ENCODE results near the gene ACER2.
"Not testable (repeated sequence)": the region's sequence is repeated elsewhere in the genome, so short reads cannot be mapped to it uniquely, and the experiment has no call there.

ACER2 gene

GRCh38 chr9:19387317-19387716 lies 21.5 kb upstream of the ACER2 start:
- H3K27ac ChIP-seq: no peak overlapping the region
- DNase-seq: no peak
- intact Hi-C loops (cut with DNase I; ENCODE audit: low total_unique reads): no loop called here

GRCh38 chr9:19389539-19389938 lies 19.3 kb upstream of the ACER2 start:
- H3K4me3 ChIP-seq; H3K36me3 ChIP-seq; DNase-seq; intact Hi-C loops (cut with DNase I; ENCODE audit: low total_unique reads); H3K9me3 ChIP-seq; H3K27ac ChIP-seq; H3K4me1 ChIP-seq; H3K27me3 ChIP-seq: not testable (repeated sequence)

More at GRCh38 chr9:19387317-19387716, 21.5 kb upstream of the ACER2 start:
- H3K4me1 ChIP-seq: no peaks in the 10 kb centered on the region
- H3K36me3 ChIP-seq: no peaks in the 10 kb centered on the region
- no peak for TF ChIP-seq CTCF (IDR thresholded peaks at IDR 0.05)
- H3K9me3 ChIP-seq: no peaks in the 10 kb centered on the region
- H3K27me3 ChIP-seq: no peaks in the 10 kb centered on the region
- no peak overlapping the region for H3K4me3 ChIP-seq

GRCh38 chr9:19397845-19398244 lies 11.0 kb upstream of the ACER2 start:
- Histone ChIP-seq H3K27me3 (no peaks in the 10 kb centered on the region), H3K4me3 (no peak overlapping the region), H3K27ac (no peak overlapping the region), H3K36me3 (no peaks in the 10 kb centered on the region), H3K9me3 (no peaks in the 10 kb centered on the region), H3K4me1 (no peaks in the 10 kb centered on the region)
- intact Hi-C loops (cut with DNase I; ENCODE audit: low total_unique reads): no loop called here
- DNase-seq: no peak
- TF ChIP-seq CTCF (IDR thresholded peaks at IDR 0.05): no peak

GRCh38 chr9:19403231-19403630 lies 5.6 kb upstream of the ACER2 start:
- H3K4me1 ChIP-seq; DNase-seq; H3K27ac ChIP-seq; H3K36me3 ChIP-seq; H3K4me3 ChIP-seq; H3K27me3 ChIP-seq; H3K9me3 ChIP-seq; intact Hi-C loops (cut with DNase I; ENCODE audit: low total_unique reads): not testable (repeated sequence)

- Histone ChIP-seq H3K27me3 (no peaks in the 10 kb centered on the region), H3K9me3 (no peaks in the 10 kb centered on the region), H3K27ac (no peak overlapping the region), H3K4me1 (peaks cover 0 to 9% (median 3%) of the 10 kb centered on the region in 4 donors), H3K36me3 (no peaks in the 10 kb centered on the region), H3K4me3 (no peak overlapping the region)
- no peak for DNase-seq
- intact Hi-C loops (cut with DNase I; ENCODE audit: low total_unique reads): no loop called here
- TF ChIP-seq CTCF (IDR thresholded peaks at IDR 0.05): no peak
Observed at GRCh38 chr9:19404283-19405075, 4.3 kb upstream of the ACER2 start.

- no peak overlapping the region for H3K27ac ChIP-seq
- intact Hi-C loops (cut with DNase I; ENCODE audit: low total_unique reads): no loop called here
Observed at GRCh38 chr9:19405771-19406170, 3.0 kb upstream of the ACER2 start.

More at GRCh38 chr9:19405771-19406170, 3.0 kb upstream of the ACER2 start:
- no peaks in the 10 kb centered on the region for H3K9me3 ChIP-seq
- H3K36me3 ChIP-seq: no peaks in the 10 kb centered on the region
- H3K27me3 ChIP-seq: no peaks in the 10 kb centered on the region
- no peak for DNase-seq
- no peak for TF ChIP-seq CTCF (IDR thresholded peaks at IDR 0.05)
- H3K4me1 ChIP-seq: peaks cover 0 to 18% (median 11%) of the 10 kb centered on the region in 4 donors
- H3K4me3 ChIP-seq: no peak overlapping the region

Measured in tibial artery (tissue), 4 donors.